T-helper 1 cell treated with Interleukin-12 subunit alpha and Interleukin-12 subunit beta and Interleukin-4 antibody, amounts not matched to agents 30 ng/mL and 1 ng/mL, for 36 hours (primary cell): ENCODE measurements around the gene FARSB. TPM values are rescaled to one million over a fixed set of nuclear protein-coding genes. Genes with fewer than 3 reads are reported as not detected.
"Not testable (repeated sequence)": the region's sequence is repeated elsewhere in the genome, so short reads cannot be mapped to it uniquely, and the experiment has no call there.

Experiments
- intact Hi-C: fragments of 100-400 bp; cut with micrococcal nuclease; formaldehyde crosslinking; loops from one replicate; pipeline ENCODE4 v1.15.1; 2024
- total RNA-seq: library from RNA; stranded (reverse); gene quantifications from 2 replicates; pipeline ENCODE4 v1.2.3, GENCODE V29; 2022

Gene FARSB
- total RNA-seq, 1 donor from 2014 or later, result 23.9 TPM

DNA sequence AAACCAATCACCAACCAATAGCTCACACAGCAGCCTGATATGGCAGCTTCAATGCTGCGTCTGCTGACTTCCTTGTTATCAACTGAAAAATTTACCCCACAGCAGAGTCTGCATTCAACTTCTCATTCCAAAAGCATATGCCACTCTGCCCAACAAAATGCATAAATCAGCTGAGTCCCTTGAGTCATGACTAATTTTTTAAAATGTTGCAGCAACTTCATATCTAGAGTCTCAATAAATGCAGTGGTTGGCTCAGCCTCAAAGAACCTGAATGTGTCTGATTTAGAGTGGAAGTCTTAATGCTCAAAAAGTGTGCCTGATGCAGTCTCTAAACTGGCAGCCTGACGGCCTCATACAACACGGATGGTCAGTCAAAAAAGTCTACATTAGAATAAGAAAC, 46.5 kb downstream of the FARSB start:
- intact Hi-C loops, result no loop called here

DNA sequence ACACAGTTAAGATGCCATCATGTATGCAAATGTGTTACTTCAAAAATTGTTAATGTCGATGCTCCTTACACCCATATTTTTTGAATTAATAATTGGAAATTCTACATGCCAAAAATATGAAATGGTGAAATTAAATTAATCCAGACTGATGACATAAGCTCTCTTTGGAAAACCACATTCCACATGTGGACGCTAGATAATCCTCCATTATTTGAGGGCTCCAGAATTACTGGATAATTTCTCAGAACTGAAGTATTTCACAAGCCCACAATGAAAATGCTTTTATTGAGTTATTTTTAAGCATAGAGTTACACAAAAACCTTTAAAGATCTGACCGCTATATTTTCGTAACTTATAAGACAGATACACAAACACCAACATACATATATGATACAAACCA, 47.8 kb downstream of the FARSB start:
- intact Hi-C loops, result no loop called here

DNA sequence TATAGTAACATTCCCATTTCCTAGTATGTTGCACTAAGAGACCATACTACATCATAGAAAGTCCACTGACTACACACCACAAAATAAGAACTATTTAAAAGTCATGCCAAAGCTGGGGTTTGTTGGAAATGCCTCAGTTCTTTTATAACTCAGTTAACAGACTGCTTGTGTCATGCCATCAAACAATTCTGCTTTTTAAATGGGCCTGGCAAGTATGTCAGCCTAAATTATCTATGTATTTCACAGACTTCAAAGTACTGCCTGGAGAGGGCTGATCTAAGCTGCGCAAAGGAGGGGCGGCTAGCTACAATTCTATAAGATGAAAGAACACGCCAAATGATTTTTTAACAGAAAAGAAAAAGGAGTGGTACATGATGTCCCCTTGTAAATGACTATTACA, 49.6 kb downstream of the FARSB start:
- intact Hi-C loops, result no loop called here

DNA sequence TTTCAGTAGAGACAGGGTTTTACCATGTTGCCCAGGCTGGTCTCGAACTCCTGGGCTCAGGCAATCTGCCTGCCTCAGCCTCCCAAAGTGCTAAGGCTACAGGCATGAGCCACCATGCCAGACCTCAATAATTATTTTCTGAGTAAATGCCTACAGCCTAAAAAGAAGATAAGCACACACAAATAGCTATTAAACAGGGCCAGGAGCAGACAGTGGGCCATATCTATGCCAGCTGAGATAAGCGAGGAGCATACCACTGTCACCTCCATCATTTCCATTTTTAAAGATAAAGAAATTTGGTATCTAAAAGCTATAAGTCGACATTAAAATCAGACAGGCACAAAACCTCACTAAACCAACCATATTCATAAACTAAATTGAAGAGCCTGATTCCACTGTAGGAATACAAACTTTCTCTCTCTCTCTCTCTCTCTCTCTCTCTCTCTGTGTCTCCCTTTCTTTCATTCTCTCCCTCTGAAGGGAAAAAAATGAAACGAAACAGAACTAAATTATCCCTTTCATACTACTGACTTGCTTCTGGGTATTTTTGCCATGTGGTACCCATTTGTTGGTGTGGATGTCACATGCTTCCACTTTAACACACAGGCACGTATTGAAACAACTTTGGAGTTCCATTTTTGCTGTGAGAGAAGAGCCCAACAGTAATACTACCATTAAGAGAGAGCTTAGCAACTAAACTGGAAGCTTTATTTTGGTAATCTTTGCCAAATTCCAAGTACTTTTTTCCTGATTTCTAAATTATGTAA, 51.0 kb downstream of the FARSB start:
- intact Hi-C loops, result no loop called here

DNA sequence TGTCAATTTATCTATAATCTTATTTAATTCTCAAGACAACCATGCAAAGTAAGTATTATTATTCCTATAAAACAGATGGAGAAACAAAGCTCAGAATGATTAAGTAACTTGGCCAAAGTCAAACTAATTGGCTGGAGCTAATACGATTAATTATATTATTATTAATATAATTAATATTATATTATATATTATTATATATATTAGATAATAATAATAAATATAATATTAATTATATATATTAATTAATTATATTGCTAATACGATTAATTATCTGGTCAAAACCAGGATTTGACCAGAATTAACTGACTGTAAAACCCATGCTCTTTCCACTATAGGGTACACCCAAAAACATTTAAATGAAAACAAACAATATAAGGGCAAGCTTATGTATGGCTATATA, 52.4 kb downstream of the FARSB start:
- intact Hi-C loops, result no loop called here

DNA sequence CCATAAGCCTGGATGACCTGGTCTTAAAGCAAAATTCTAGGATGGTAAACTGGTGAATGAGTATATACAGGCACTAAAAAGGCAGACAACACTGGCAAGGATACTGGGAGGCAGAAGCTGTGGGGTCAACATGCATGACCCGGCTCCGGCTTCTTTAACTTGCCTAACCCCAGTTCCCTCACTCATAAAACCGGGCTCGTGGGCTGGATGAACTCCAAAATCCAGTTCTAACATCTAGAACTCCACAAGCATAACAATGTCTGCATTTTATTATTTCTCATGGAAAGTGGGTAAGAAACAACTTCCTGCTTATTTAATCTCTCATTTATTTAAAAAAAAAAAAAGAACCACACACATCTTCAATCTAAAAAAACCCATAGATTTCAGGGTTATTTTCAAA, 57.3 kb downstream of the FARSB start:
- intact Hi-C loops, result no loop called here

DNA sequence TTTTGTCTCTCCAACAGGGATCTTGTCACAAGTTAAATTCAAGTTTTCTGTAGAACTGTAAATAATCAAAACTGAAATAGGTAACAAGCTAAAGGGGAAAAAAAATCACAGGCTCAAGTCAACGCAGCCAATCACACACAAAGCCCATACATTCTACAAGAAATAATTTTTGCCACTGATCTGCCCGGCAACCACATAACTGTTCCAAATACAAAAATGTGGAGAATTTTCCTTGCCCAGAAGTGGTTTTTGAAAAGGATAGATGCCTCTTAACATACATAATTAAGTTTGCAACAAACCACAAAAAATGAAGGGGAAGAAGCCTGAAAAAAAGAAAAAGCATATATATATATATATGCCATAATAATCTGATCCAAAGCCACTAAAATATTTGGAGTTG, 60.3 kb downstream of the FARSB start:
- intact Hi-C loops, result no loop called here

DNA sequence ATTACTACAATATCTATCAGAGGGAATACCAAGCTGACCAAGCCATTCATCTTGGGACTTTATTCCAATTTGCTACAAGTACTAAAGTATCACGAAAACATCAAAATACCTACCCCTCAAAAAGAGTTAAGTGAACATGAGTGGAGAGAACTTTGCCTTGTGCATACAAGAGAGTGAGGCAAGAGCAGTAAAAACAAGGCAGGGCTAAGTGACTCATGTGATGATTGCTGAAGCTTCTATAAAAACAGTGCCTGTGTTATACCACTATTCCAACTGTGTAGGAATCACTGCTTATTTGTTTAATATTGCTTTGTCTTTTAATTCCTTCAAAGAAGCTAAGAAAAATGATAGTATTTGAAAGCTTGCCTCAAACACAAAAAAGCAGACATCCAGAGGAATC, 61.2 kb downstream of the FARSB start:
- intact Hi-C loops, result no loop called here

DNA sequence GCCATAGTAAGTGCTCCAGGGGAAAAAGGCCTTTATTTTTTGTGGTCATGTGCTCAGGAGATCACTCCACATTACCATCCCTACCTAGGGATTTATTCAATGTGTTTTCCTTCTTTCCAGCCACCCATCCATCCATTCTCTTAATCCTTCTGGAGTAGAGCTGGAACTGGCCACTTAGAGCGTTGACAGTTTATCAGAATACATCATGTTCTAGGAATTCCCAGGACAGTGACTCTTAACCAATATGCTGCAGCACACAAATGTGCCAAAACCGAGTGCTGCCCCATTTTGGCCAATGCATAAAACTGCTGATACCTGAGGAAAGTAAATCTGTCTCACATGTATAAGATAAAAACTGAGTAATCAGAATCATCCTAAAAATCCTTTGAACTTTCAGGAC, 63.7 kb downstream of the FARSB start:
- intact Hi-C loops, result no loop called here

DNA sequence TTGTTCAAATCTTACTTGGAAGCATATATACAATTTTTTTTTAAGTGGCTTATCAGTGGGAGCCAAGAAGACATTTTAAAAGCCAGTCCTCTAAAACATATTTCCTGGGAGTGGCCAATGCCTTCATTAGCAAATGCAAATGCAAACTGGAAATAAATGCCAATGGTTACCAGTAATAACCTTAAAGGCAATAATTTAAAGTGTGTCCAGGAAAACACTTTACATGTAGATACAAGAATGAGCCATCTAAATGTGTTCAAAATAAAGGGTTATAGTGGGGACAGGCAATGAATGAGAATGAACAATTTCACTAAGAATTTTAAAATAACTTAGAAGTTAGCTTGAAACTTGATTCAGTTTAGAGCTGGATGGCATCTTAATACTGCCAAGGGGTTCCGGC, 64.2 kb downstream of the FARSB start:
- intact Hi-C loops, result no loop called here

DNA sequence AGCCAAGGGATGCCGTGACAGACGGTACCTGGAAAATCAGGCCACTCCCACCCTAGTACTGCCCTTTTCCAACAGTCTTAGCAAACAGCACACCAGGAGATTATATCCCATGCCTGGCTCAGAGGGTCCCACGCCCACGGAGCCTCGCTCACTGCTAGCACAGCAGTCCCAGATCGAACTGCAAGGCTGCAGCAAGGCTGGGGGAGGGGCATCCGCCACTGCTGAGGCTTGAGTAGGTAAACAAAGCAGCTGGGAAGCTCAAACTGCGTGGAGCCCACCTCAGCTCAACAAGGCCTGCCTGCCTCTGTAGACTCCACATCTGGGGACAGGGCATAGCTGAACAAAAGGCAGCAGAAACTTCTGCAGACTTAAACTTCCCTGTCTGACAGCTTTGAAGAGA, 71.3 kb downstream of the FARSB start:
- intact Hi-C loops, result not testable (repeated sequence)

DNA sequence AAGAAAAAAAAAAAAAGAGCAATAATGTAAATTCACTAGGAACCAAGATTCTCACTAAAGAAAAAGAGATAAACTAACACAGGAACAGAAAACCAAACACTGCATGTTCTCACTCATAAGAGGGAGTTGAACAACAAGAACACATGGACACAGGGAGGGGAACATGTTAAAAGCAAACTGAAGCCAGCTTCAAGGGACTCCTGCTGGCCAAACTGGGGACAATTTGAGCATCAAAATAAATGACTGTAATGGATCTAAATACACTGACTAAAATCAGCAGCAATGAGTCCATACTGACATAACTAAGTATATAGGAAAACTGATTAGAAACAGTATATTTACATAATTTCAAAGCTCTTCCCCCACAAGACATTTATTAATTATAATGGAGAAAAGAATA, 73.0 kb downstream of the FARSB start:
- intact Hi-C loops, result no loop called here

DNA sequence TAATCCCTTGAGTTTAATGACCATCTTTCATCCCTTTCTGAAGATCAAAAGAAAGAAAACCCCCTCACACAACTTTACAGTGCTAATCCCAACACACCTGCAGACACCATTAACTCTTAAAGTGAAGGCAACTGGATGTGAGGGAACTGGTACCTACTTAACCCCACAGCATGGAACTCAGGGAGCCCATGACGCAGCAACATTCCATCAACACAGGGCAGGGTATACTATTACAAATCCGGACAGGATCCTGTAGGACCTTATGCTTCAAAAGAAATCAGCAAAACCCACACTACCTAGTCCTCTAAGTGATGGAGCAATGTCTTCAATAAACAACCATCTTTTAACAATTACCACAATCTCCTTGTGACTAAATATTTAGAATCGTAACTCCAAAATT, 78.6 kb downstream of the FARSB start:
- intact Hi-C loops, result no loop called here

DNA sequence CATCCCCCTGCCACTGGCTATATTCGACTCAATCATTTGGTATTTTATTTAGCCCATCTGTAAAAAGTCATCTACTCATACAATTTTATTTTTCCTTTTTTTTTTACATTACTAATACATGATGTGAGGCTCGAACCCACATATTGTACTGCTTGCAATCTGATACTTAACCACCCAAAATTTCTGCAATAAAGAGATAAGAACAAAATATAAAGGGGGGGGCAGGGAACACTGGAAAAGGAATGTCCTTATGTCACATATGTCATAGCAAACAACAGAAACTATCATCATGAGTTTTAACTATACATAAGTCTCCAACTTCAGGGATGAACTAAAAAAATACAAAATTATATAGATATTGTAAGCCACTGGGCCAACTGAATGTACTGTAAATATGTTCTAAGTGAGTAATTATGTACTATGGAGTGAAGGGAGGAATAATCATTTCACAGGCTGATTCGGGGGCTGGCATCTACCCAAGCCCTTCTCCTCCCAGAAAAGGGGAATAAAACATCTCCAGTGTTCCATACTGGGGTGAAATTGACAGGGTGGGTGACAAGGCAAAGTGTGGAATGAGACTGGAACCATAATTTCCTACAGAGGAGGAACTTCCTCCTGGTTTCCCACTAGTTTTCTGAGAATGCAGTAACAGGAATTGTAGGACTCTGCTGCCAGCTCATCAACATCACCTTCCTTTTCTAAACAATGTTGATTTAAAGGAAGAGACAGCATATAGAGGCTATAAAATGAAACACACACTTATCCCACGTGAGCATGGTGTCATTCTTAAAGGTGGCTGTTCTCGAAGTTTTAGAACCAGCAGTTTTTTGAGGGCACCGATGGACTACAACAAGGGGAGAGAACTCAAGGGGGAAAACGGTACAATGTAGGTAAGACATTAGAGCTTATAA, 79.5 kb downstream of the FARSB start:
- intact Hi-C loops, result no loop called here

DNA sequence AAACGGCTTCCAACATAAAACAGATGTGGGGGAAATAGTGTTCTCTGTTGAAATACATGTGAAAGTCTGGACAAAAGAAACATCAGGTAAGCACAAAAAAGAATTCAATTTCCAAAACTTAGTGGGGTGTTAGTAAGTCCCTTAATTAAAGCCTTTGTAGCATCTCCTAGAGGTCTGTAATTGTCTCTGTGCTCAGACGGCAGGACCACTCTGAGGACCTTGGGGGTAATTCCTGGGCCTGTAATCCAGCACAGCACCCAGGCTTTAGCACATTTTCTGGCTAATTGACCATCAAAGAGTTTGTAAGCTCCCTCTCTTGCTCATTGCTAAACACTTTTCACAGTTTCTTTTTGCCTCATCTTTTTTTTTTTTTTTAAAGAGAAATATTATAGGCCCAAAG, 80.3 kb downstream of the FARSB start:
- intact Hi-C loops, result no loop called here

DNA sequence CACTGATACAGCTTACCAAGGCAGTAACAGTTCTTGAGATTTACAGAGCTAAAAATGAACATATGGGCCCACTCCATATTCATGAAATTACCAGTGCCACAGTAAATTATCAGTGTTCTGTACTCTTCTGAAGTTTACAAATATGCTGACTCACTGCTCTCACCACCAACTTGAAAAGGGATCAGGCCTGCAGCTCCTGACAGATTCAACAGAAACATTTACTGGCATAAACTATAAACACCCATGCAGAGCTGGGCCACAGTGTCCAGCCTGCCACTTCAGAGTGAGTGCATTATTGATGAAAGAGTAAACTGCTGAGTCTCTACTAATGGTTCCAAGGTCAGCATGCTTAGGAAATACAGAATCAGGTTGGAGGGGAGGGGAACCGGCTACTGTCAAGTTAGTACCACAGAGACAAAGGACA, 83.1 kb downstream of the FARSB start:
- intact Hi-C loops, result no loop called here

DNA sequence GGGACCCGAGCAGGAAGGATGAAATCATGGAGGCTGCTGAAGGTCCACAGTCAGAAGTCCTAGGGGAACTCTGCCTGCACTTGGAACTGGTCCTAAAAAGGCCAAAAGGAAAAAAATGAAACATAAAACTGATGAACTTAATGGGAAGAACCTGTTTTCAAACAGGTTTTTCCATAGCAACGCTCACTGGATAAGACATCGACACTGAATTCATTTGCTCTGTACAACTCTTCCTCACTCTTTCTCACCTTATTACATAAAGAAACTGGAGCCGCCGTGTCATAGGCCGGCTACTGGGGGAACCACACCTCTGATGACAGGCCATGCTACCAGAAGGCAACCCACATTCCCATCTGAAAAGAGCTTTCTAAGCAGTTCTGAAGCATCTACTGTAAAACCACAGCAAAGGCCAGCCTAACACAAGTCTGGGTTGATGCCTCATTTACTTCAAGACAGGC, 83.6 kb downstream of the FARSB start:
- intact Hi-C loops, result no loop called here

DNA sequence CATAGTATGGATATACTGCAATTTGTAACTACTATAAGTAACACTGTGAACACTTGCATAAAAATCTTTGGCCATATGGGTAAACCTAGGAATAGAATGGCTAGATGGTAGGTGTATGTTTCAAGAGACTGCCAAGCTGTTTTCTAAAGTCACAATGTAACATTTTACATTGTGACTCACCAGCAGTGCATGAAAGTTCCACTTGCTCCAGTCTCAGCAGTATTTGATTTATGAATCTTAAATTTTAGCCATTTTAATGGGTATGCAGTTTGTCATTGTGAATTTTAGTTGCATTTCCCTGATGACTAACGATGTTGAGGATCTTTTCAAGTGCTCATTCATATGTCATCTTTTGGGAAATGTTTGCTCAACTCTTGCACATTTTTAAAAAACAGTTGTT, 86.1 kb downstream of the FARSB start:
- intact Hi-C loops, result no loop called here

DNA sequence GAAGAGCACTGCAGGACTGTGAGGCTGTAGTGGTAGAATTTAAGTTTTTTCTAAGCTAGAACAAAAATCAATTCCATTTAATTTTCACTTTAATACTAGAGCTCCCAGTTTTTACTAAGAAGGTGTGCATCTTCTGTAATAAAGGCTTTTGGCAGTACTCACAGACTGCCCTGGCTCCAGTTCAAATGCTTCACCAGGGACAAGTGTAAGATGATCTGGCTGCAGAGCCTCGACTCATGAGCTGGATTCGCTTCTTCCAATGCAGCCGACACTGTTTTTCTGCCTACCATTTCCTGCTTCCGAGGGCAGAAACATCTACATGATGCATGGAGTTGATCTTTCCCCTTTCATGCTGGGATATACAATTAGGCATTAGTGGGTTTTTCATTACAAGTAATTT, 87.0 kb downstream of the FARSB start:
- intact Hi-C loops, result no loop called here

DNA sequence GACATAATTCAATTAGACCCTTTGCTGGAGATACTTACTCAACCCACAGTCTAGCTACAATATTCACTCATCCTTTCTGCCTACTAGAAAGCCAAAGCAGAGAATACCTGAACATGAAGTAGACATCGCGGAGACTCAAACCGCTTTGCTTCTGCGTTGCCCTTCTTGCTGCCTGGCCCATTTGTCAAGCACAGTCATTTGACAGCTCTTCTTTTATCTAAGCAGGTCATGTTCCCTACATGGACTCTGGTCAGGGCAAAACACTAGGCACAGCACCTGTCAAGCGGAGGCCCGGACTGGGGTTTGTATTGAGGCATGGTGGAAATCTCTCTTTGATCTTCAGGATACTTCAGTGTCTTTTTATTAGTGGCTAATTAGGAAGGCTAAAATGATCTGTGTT, 89.7 kb downstream of the FARSB start:
- intact Hi-C loops, result no loop called here

DNA sequence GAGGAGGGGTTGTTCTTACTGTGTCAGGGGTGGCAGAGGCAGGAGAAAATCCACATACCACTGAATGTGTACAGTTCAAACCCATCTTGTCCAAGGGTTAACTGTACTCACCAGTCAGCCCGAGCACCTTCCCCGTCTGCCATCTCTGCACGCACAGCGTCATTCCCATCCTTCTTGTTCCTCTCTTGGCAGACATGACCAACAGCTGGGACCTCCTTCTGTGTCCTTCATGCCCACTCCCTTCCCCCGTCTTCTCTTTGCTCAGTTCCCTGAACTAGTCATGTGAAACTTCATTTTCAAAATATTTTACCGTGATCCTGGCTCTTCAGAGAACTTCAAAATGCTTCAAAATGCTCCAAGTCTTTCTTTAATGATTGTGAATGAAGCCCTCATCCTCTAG, 92.0 kb downstream of the FARSB start:
- intact Hi-C loops, result loop anchor here (5.0 kb wide), 1 partner anchor 137 kb away; no protein-coding TSS in a partner anchor

DNA sequence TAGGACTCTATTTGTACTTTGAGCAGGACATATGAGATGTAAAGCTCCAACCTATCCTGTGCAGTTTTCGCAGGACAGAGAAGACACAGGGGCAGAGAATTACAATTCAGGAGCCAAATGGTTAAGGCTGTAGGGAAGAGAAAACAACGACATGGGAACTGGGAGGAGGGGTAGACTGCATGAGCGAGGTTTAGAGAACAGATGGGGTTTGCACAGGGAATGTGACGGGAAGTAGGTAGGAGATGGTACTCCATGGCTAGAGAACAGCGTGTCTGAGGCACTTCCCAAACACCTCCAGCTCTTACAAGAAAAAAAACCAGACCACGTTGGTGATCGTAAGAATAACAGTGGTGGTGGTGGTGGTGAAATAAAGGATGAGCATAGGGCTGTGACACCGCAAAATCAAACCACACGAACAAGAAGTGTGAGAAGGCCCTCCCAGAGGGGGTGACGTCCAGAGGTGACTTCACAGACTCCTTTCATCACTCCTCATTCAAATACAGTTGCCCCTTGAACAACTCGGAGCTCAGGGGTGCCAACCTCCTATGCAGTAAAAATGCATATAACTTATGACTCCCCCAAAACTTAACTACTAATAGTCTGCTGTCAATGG, 92.7 kb downstream of the FARSB start:
- intact Hi-C loops, result loop anchor here (5.0 kb wide), 1 partner anchor 136 kb away; no protein-coding TSS in a partner anchor
